Mammary epithelial cell (primary cell): Measurements from ENCODE around the gene SALL2.

Source experiments
- CTCF ChIP-seq, 2 donors: IDR thresholded peaks in 1 of 2; conservative IDR thresholded peaks in 1 of 2; 2 replicates each; pipeline ENCODE4 v1.5.1; 2011 to 2012; ENCODE audit warnings: inconsistent platforms in 2 of 2, low read length in 2 of 2, mild to moderate bottlenecking in 2 of 2, control low read depth in 1 of 2, low read depth in 1 of 2; ENCODE audit not compliant: insufficient read depth in 1 of 2; ENCODE audit errors: extremely low read depth in 1 of 2
- EZH2 ChIP-seq: IDR thresholded peaks from 2 replicates; pipeline ENCODE4 v1.6.1; 2012; ENCODE audit warnings: low read length, inconsistent platforms, borderline replicate concordance

- TF ChIP-seq CTCF (conservative IDR thresholded peaks at IDR 0.05 in 1 of 2, IDR thresholded peaks at IDR 0.05 in 1 of 2; ENCODE audit: extremely low read depth in 1 of 2, insufficient read depth in 1 of 2, low read depth in 1 of 2, low read length in 2 of 2) (no peak), EZH2 (no peak)
Observed at GRCh38 chr14:21509432-21510143, 16.6 kb downstream of the SALL2 start.
